DMS153 treated with DMSO at 0.1 percent for 48 hours (cell line): Measurements from ENCODE around the gene WDR12.
"Not testable (repeated sequence)": the region's sequence is repeated elsewhere in the genome, so short reads cannot be mapped to it uniquely, and the experiment has no call there.

Experiments used
- DNase-seq: peaks from one replicate; lab custom pipeline; 2025; ENCODE audit not compliant: unreplicated experiment; lab: John Stamatoyannopoulos, UW

The WDR12 gene

GRCh38 chr2:202885190-202885589 lies 26.3 kb downstream of the WDR12 start:
- no peak for DNase-seq

- no peak for DNase-seq
Observed at GRCh38 chr2:202883987-202884675, 27.3 kb downstream of the WDR12 start.

GRCh38 chr2:202881570-202881969 lies 29.9 kb downstream of the WDR12 start:
- DNase-seq: no peak

DNA sequence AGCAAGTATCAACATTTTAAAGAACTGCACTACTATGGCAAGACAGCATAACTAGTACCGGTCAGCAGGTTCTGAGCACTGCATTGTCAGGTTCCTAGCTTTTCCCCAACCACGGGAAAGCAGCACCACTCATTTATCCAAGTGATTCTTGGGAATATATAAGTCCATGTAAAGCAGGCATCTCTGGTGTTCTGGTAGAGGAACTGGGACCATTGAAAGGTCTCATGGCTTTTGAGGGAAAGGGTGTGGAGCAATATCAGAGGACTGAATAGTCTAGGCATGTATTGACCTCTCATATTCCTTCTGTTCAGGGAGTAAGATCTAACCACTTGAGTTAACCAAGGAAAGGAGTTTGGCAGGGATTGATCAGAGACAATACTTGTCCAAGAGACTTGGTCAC lies 33.8 kb downstream of the WDR12 start:
- no peak for DNase-seq

- peak; percentile 39 for DNase-seq
Observed at GRCh38 chr2:202871300-202872141, 40.0 kb downstream of the WDR12 start, which contains the start of gene ICA1L. ICA1L (minus strand) TSS chr2:202871766; CDS start chr2:202829009, 42,757 bp downstream.

DNA sequence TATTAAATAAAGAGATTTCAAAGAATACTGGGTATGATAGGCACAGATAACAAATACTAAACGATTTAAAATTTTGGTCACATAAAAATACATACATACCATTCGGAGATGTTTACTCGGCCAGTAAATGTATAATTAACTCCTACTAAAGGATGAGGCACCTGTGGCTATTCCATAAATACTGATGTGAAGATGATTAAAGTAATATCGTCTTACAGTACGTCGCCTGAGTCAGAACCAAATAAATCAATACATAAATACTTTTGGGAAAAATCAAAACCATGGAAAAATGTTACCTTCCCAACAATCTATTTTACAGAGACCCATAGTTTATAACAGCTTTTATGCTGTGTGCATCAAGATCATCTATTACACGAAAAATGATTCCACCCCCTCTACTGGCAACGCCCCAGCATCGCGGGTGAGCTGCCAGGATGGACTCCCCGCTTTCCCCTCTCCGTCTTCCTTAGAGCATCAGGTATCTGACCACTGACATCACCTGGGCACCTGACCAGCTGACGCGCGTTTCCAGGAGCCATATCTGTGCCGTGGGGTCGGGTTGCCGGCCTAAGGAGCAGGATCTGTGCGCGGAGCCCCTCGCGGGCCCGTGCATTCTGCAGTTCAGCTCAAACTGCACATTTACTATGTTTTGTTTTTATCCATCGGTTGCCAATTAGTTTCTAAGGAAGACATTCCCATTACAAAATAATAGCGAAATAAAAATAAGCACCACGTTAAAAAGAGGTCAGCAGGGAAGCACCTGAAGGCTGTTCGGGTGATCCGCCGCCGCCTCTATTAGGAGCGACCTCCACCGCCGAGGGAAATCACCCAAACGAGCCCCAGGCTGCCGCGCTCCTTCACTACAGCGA lies 40.8 kb downstream of the WDR12 start:
- peak; percentile 87 for DNase-seq

- DNase-seq: no peak
Observed at GRCh38 chr2:202861987-202862386, 49.5 kb downstream of the WDR12 start.

DNA sequence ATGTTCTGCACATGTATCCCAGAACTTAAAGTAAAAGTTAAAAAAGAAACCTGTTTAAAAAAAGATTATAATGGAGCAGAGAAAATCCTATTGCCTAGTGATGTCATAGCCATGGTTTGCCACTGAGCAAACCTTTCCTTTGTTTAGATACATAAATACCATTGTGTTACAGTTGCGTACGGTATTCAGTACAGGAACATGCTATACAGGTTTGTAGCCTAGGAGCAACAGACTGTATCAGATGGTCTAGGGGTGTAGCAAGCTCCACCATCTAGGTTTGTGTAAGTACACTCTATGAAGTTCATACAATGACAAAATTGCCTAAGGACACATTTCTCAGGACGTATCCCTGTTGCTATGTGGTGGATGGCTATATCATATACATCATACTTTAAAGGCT lies 52.9 kb downstream of the WDR12 start:
- no peak for DNase-seq

DNA sequence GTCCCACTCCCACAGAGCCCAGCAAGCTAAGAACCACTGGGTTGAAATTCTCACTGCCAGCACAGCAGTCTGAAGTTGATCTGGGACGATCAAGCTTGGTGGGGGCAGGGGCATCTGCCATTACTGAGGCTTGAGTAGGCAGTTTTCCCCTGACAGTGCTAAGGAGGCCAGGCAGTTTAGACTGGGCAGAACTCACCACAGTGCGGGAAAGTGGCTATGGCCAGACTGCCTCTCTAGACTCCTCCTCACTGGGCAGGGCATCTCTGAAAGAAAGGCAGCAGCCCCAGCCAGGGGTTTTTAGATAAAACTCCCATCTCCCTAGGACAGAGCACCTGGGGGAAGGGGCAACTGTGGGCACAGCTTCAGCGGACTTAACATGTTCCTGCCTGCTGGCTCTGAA lies 62.1 kb downstream of the WDR12 start:
- DNase-seq: not testable (repeated sequence)

- DNase-seq: no peak
Observed at GRCh38 chr2:202848813-202849212, 62.7 kb downstream of the WDR12 start.

DNA sequence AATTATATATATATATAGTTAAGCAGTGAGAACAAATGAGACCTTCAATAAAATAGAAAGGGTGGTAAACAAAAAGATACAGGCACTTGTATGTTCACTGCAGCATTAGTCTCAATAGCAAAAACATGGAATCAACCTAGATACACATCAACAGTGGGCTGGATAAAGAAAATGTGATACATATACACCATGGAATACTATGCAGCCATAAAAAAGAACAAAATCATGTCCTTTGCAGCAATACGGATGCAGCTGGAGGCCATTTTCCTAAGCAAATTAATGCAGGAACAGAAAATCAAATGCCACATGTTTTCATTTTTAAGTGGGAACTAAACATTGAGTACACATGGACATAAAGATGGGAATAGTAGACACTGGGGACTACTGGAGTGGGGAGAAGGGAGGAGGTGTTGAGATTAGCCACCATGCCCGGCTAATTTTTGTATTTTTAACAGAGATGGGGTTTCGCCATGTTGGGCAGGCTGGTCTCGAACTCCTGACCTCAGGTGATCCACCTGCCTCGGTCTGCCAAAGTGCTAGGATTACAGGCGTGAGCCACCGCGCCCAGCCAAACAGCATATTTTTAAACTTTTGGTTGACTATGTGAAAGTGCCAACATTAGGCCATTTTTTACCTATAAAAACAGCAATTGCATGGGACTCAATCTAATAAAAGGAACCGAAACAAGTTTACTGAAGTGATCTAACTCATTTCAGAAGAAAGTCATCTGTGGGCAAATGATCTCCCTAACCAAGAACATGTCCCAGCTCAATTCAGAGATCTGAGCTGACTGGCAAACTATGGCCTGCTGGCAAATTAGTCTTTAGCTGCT lies 63.6 kb downstream of the WDR12 start:
- no peak for DNase-seq

DNA sequence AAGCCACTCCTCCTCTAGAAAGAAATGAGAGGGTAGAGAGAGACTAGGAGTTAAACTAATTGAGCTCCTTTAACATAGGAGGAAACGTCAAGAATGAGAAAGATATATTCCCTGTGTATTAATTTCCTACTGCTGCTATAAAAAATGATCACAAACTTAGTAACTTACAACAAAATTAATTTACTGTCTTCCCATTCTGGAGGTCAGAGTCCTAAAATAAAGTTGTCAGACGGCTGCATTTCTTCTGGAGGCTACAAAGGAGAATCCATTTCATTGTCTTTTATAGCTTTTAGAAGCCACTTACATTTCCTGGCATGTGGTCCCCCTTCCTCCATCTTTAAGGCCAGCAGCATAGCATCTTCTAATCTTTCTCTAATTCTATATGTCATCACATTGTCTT lies 66.8 kb downstream of the WDR12 start:
- DNase-seq: no peak

DNA sequence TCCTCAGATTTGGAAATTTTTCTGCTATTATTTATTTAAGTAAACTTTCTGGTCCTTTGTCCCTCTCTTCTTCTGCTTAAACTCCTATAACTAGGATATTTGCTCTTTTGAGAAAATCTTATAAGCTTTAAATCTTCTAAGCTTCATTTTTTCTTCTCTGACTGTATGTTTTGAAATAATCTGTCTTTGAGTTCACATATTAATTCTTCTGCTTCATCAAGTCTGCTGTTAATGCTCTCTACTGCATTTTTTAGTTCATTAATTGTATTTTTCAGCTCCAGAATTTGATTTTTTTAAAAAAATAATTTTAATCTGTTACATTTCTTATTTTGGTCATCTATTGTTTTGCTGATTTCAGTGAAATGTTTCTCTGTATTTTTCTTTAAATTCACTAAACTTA lies 68.8 kb downstream of the WDR12 start:
- DNase-seq: no peak

GRCh38 chr2:202841090-202841867 lies 70.2 kb downstream of the WDR12 start:
- no peak for DNase-seq

GRCh38 chr2:202831242-202832220 lies 79.9 kb downstream of the WDR12 start:
- no peak for DNase-seq

GRCh38 chr2:202824901-202825300 lies 86.6 kb downstream of the WDR12 start:
- DNase-seq: no peak
